IMR-90 (cell line): ENCODE results near the gene CDK8. TPM values are rescaled to one million over a fixed set of nuclear protein-coding genes. Genes with fewer than 3 reads are reported as not detected.

Experiments used
- ATAC-seq: fragments of 200-7000 bp; cut with Tn5 transposase; 2 replicates; pipeline ENCODE4 v1.9.1; 2020; ENCODE audit warnings: low read depth, mild to moderate bottlenecking, moderate library complexity
- BruUV-seq: library from RNA; stranded (reverse); fragments of 400-500 nt; replicated peaks from 2 replicates; lab custom pipeline; 2021; lab: Mats Ljungman, UMichigan
- CTCF ChIA-PET: fragments of 300-600 bp; formaldehyde crosslinking; extraction: SDS; loops from one replicate; lab custom pipeline; 2021; ENCODE audit warnings: antibody characterized with exemption; lab: Yijun Ruan, JAX
- POLR2A ChIA-PET: fragments of 300-600 bp; sonication (Branson Sonifier 250); formaldehyde crosslinking; loops from one replicate; lab custom pipeline; 2022; ENCODE audit warnings: antibody characterized with exemption; ENCODE audit not compliant: unreplicated experiment; lab: Charles Lee
- DNase-seq: peaks from one replicate; pipeline ENCODE4 v3.0.0; 2013
- H2AFZ ChIP-seq: replicated peaks from 2 replicates; pipeline ENCODE3; 2013; ENCODE audit warnings: low read length, mild to moderate bottlenecking; ENCODE audit not compliant: poor library complexity
- H2AK5ac ChIP-seq: 2 replicates; pipeline ENCODE4 v1.6.1; 2013; ENCODE audit warnings: low read depth, low read length, inconsistent platforms
- H2AK9ac ChIP-seq: replicated peaks from 2 replicates; pipeline ENCODE3; 2013; ENCODE audit warnings: mild to moderate bottlenecking, low read depth, low read length, moderate library complexity; ENCODE audit not compliant: poor library complexity
- H2BK120ac ChIP-seq: 2 replicates; pipeline ENCODE4 v1.6.1; 2013; ENCODE audit warnings: low read depth, low read length, inconsistent platforms
- H2BK15ac ChIP-seq: 3 replicates; pipeline ENCODE4 v1.6.1; 2013; ENCODE audit warnings: low read depth, low read length, inconsistent platforms
- H2BK20ac ChIP-seq: 2 replicates; pipeline ENCODE4 v1.6.1; 2013; ENCODE audit warnings: low read depth, mild to moderate bottlenecking, inconsistent platforms, low read length, moderate library complexity
- H2BK5ac ChIP-seq: 2 replicates; pipeline ENCODE4 v1.6.1; 2013; ENCODE audit warnings: mild to moderate bottlenecking, low read depth, low read length, inconsistent platforms; ENCODE audit not compliant: poor library complexity, severe bottlenecking
- H3K14ac ChIP-seq: replicated peaks from 2 replicates; pipeline ENCODE4 v1.6.1; 2013; ENCODE audit warnings: low read depth, low read length, inconsistent platforms
- H3K18ac ChIP-seq: 2 replicates; pipeline ENCODE4 v1.6.1; 2013; ENCODE audit warnings: low read depth, low read length, control low read depth
- H3K23ac ChIP-seq: 2 replicates; pipeline ENCODE4 v1.6.1; 2013; ENCODE audit warnings: low read depth, low read length, inconsistent platforms
- H3K27ac ChIP-seq: 2 replicates; pipeline ENCODE4 v1.5.1; 2013; ENCODE audit warnings: mild to moderate bottlenecking, control low read depth, low read length; ENCODE audit not compliant: insufficient read depth
- H3K27me3 ChIP-seq: 2 replicates; pipeline ENCODE4 v1.6.1; 2013; ENCODE audit warnings: low read length; ENCODE audit not compliant: control insufficient read depth, insufficient read depth
- H3K36me3 ChIP-seq: 2 replicates; pipeline ENCODE4 v1.6.1; 2013; ENCODE audit warnings: low read length, mixed read lengths; ENCODE audit not compliant: control insufficient read depth, insufficient read depth
- H3K4ac ChIP-seq: 2 replicates; pipeline ENCODE4 v1.6.1; 2013; ENCODE audit warnings: low read depth, low read length, inconsistent platforms
- H3K4me1 ChIP-seq: 2 replicates; pipeline ENCODE4 v1.6.1; 2013; ENCODE audit warnings: low read length, mixed read lengths; ENCODE audit not compliant: control insufficient read depth, insufficient read depth
- H3K4me2 ChIP-seq: 2 replicates; pipeline ENCODE4 v1.6.1; 2013; ENCODE audit warnings: low read depth, mild to moderate bottlenecking, control low read depth, low read length, moderate library complexity
- H3K4me3 ChIP-seq: 2 replicates; pipeline ENCODE4 v1.5.1; 2013; ENCODE audit warnings: low read depth, mild to moderate bottlenecking, control low read depth, low read length, moderate library complexity; ENCODE audit not compliant: insufficient read depth
- H3K56ac ChIP-seq: 2 replicates; pipeline ENCODE4 v1.6.1; 2013; ENCODE audit warnings: low read length, inconsistent platforms; ENCODE audit not compliant: insufficient read depth; ENCODE audit errors: extremely low read depth
- H3K79me1 ChIP-seq, 2 experiments: 2 replicates each; pipeline ENCODE4 v1.6.1; 2013; ENCODE audit warnings: low read length in 2 of 2, inconsistent platforms in 1 of 2, low read depth in 1 of 2
- H3K9ac ChIP-seq: 2 replicates; pipeline ENCODE4 v1.6.1; 2013; ENCODE audit warnings: low read depth, low read length, control low read depth
- H3K9me1 ChIP-seq: 2 replicates; pipeline ENCODE4 v1.6.1; 2013; ENCODE audit warnings: low read length, inconsistent platforms; ENCODE audit not compliant: insufficient read depth
- H3K9me3 ChIP-seq: 2 replicates; pipeline ENCODE4 v1.6.1; 2013; ENCODE audit warnings: low read length; ENCODE audit not compliant: control insufficient read depth, insufficient read depth
- H4K20me1 ChIP-seq: 2 replicates; pipeline ENCODE4 v1.6.1; 2013; ENCODE audit warnings: low read length, inconsistent platforms; ENCODE audit not compliant: insufficient read depth
- H4K5ac ChIP-seq: 2 replicates; pipeline ENCODE4 v1.6.1; 2013; ENCODE audit warnings: mild to moderate bottlenecking, low read depth, low read length, control low read depth
- H4K8ac ChIP-seq, 2 experiments: 2 replicates each; pipeline ENCODE4 v1.6.1; 2013; ENCODE audit warnings: low read depth in 2 of 2, low read length in 2 of 2, control low read depth in 1 of 2, inconsistent platforms in 1 of 2
- H4K91ac ChIP-seq: 2 replicates; pipeline ENCODE4 v1.6.1; 2013; ENCODE audit warnings: low read depth, low read length, inconsistent platforms; ENCODE audit not compliant: insufficient read depth
- MAZ ChIP-seq: IDR thresholded peaks from 2 replicates; pipeline ENCODE4 v1.6.1; 2012; ENCODE audit warnings: low read depth, mild to moderate bottlenecking, low read length, improper control_type of control experiment, moderate library complexity, borderline replicate concordance
- USF2 ChIP-seq: fragments of 150-350 bp; IDR thresholded peaks from 2 replicates; pipeline ENCODE4 v1.6.1; 2017; ENCODE audit warnings: mild to moderate bottlenecking, antibody characterized with exemption, low read length, low read depth
- WGBS, 2 experiments: methylation state at CpG; one replicate each; pipeline versions ENCODE4 v1.1.5 to v1.1.7; 2013; ENCODE audit warnings: missing lambda C conversion rate in 2 of 2; ENCODE audit not compliant: insufficient read length in 1 of 2; ENCODE audit errors: extremely low coverage in 2 of 2; 5-methylcytosine and 5-hydroxymethylcytosine counted together
- dilution Hi-C: fragments of 300-500 bp; cut with HindIII; formaldehyde crosslinking; loops from one replicate; pipeline ENCODE4 v1.14.3; 2018; ENCODE audit warnings: low sequenced_read_pairs; ENCODE audit not compliant: unreplicated experiment
- in situ Hi-C: fragments of 300-500 bp; cut with MboI; formaldehyde crosslinking; loops from 3 replicates; pipeline ENCODE4 v1.14.3; 2019; ENCODE audit warnings: low sequenced_read_pairs, inconsistent platforms, mixed read lengths
- intact Hi-C: fragments of 100-400 bp; cut with micrococcal nuclease; formaldehyde crosslinking; loops from 2 replicates; pipeline ENCODE4 v1.10.0; 2022
- polyA plus RNA-seq, 3 experiments: library from polyadenylated mRNA; depleted of rRNA; stranded (reverse); fragments of >200 nt; gene quantifications; 2 replicates each; pipeline ENCODE4 v1.2.3, GENCODE V29; 2012; ENCODE audit warnings: low replicate concordance in 1 of 3
- total RNA-seq: library from RNA; depleted of rRNA; stranded (reverse); fragments of >200 nt; gene quantifications from 2 replicates; pipeline ENCODE4 v1.2.3, GENCODE V29; 2012

The CDK8 gene
- total and polyA plus RNA-seq, 2 of the 4 experiments (the other 2 are of a cell fraction) = 15.4 to 19.0 TPM

- Histone ChIP-seq H3K4me2 (no peak overlapping the region), H3K23ac (no peak overlapping the region), H3K79me1 (no peaks in the 10 kb centered on the region), H4K91ac (no peak overlapping the region), H2AK9ac (no peak overlapping the region), H3K4ac (no peak overlapping the region), H3K36me3 (no peaks in the 10 kb centered on the region), H3K27me3 (no peaks in the 10 kb centered on the region), H2AFZ (no peak overlapping the region), H2BK15ac (no peak overlapping the region), H4K5ac (no peak overlapping the region), H3K9me3 (peaks cover 15% of the 10 kb centered on the region), H2BK20ac (no peak overlapping the region), H3K18ac (no peak overlapping the region), H2BK5ac (no peak overlapping the region), H4K8ac (no peak overlapping the region), H3K4me3 (no peak overlapping the region), H2AK5ac (no peak overlapping the region), H3K9ac (no peak overlapping the region), H3K27ac (no peak overlapping the region), H2BK120ac (no peak overlapping the region), H3K56ac (no peak overlapping the region), H4K20me1 (no peaks in the 10 kb centered on the region), H3K14ac (no peak overlapping the region), H3K4me1 (no peaks in the 10 kb centered on the region), H3K9me1 (no peaks in the 10 kb centered on the region)
- dilution Hi-C loops = no loop called here
- intact Hi-C loops = no loop called here
- TF ChIP-seq MAZ = no peak
- no peak for TF ChIP-seq USF2
- 67% methylated on average over 2 of the region's 4 CpGs; no CpG with 5 or more reads in 1 of the 2 experiments for WGBS, 2 experiments
- POLR2A ChIA-PET = no interaction called here
- ATAC-seq = no peak
- in situ Hi-C loops = no loop called here
- DNase-seq = no peak
- CTCF ChIA-PET = no interaction called here
- BruUV-seq = no TSS peak
These were observed 179.8 kb downstream of the CDK8 start for GRCh38 chr13:26433776-26434175.
